Tibial nerve (tissue), 4 donors: Measurements from ENCODE around the gene SLC22A31. TPM values are rescaled to one million over a fixed set of nuclear protein-coding genes. Genes with fewer than 3 reads are reported as not detected.

Source experiments
- DNase-seq, 2 donors: peaks; one replicate each; pipeline ENCODE4 v3.0.0-alpha.2; 2019; ENCODE audit warnings: low spot score in 2 of 2
- H3K27ac ChIP-seq, 4 donors: fragments of 200-600 bp; sonication (generic) in 3 of 4; one replicate each; pipeline ENCODE4 v1.5.1; 2017 to 2019; ENCODE audit warnings: mild to moderate bottlenecking in 1 of 4
- H3K27me3 ChIP-seq, 2 donors: fragments of 200-600 bp; sonication (generic) in 1 of 2; one replicate each; pipeline versions ENCODE4 v1.5.1 to v1.6.0; 2017 to 2019
- H3K36me3 ChIP-seq, 3 donors: fragments of 200-600 bp; sonication (generic); one replicate each; pipeline ENCODE4 v1.5.1; 2018 to 2019
- H3K4me1 ChIP-seq, 4 donors: fragments of 200-600 bp; sonication (generic) in 3 of 4; one replicate each; pipeline ENCODE4 v1.5.1; 2017 to 2019
- H3K4me3 ChIP-seq, 4 donors: fragments of 200-600 bp; sonication (generic) in 3 of 4; one replicate each; pipeline ENCODE4 v1.5.1; 2017 to 2019; ENCODE audit warnings: mild to moderate bottlenecking in 1 of 4, moderate library complexity in 1 of 4
- H3K9me3 ChIP-seq, 4 donors: fragments of 200-600 bp; sonication (generic) in 3 of 4; one replicate each; pipeline ENCODE4 v1.5.1; 2017 to 2019
- EP300 ChIP-seq, 2 donors: sonication (generic); formaldehyde crosslinking; IDR thresholded peaks; one replicate each; pipeline ENCODE4 v1.6.1; 2017; ENCODE audit warnings: antibody characterized with exemption in 2 of 2, mild to moderate bottlenecking in 1 of 2
- POLR2A ChIP-seq, 2 donors: fragments of 450-650 bp; IDR thresholded peaks; one replicate each; pipeline ENCODE4 v1.6.1; 2017; ENCODE audit warnings: antibody characterized with exemption in 2 of 2, mild to moderate bottlenecking in 2 of 2, moderate library complexity in 2 of 2
- WGBS, 2 donors: methylation state at CpG; one replicate each; pipeline ENCODE4 v1.1.5; 2018; 5-methylcytosine and 5-hydroxymethylcytosine counted together
- total RNA-seq, 4 donors: library from RNA; depleted of rRNA; stranded (reverse); fragments of >200 nt; gene quantifications; one replicate each; pipeline ENCODE4 v1.1.0, GENCODE V29; 2016
- TF ChIP-seq, protein P1 (sequence below), 5 experiments: fragments of 200-600 bp in 3 of 5; fragments of 450-650 bp in 2 of 5; sonication (generic) in 3 of 5; IDR thresholded peaks; one replicate each; pipeline ENCODE4 v1.5.1; 2016 to 2019; ENCODE audit warnings: antibody characterized with exemption in 5 of 5, mild to moderate bottlenecking in 3 of 5, moderate library complexity in 2 of 5

SLC22A31 gene
- total RNA-seq, 4 donors from 2014 or later: 1.4 to 3.3 TPM; not detected in 2

DNA sequence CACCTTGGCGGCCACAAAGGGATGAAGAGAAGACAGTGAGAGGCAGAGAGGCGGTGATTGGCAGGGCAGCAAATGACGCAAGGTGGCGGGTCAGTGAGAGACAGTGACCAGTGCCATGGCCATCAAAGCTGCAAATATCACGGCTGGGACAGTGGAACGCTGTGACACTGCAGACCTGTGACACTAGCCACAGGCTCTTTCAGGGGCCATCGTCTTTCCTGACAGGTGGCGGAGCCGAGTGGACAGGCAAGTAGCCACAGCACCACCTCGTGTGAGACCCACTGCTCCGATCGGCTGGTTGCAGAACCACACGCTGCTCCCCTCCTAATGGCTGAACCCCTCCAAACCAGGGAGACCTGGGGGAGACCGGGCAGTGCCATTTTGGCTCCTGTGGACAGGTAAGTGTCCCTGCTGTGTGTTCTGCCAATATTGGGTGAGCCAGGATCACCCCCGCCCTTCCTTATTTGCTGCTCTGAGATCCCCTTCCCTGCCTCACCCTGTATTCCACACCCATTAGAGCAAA, 9.2 kb upstream of the SLC22A31 start:
- TF ChIP-seq, protein P1, sequence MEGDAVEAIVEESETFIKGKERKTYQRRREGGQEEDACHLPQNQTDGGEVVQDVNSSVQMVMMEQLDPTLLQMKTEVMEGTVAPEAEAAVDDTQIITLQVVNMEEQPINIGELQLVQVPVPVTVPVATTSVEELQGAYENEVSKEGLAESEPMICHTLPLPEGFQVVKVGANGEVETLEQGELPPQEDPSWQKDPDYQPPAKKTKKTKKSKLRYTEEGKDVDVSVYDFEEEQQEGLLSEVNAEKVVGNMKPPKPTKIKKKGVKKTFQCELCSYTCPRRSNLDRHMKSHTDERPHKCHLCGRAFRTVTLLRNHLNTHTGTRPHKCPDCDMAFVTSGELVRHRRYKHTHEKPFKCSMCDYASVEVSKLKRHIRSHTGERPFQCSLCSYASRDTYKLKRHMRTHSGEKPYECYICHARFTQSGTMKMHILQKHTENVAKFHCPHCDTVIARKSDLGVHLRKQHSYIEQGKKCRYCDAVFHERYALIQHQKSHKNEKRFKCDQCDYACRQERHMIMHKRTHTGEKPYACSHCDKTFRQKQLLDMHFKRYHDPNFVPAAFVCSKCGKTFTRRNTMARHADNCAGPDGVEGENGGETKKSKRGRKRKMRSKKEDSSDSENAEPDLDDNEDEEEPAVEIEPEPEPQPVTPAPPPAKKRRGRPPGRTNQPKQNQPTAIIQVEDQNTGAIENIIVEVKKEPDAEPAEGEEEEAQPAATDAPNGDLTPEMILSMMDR (IDR thresholded peaks at IDR 0.05): no peak
- TF ChIP-seq POLR2A (IDR thresholded peaks at IDR 0.05) (no peak), EP300 (IDR thresholded peaks at IDR 0.05) (no peak)
- peaks cover 0 to 5% (median 0%) of the 10 kb centered on the region in 4 donors for H3K4me1 ChIP-seq
- no peak overlapping the region for H3K27ac ChIP-seq

DNA sequence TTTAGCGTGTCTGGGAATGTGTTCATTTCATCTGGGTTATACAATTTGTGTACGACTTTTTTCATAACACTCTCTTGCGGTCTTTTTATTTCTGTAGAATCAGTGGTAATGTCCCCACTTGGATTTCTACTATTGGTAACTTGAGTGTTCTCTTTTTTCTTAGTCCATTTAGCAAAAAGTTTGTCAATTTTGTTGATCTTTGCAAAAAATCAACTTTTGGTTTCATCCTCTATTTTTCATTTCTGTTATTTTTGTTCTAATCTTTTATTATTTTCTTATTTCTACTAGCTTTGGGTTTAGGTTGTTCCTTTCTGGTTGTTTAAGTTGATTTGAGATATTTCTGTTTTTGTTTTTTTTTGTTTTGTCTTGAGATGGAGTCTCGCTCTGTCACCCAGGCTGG, 7.7 kb upstream of the SLC22A31 start:
- Histone ChIP-seq H3K36me3 (no peaks in the 10 kb centered on the region), H3K27me3 (peaks cover 0 to 22% of the 10 kb centered on the region in 2 donors), H3K4me1 (no peaks in the 10 kb centered on the region), H3K9me3 (peaks cover 0 to 3% (median 0%) of the 10 kb centered on the region in 4 donors), H3K27ac (no peak overlapping the region), H3K4me3 (no peak overlapping the region)
- TF ChIP-seq EP300 (IDR thresholded peaks at IDR 0.05) (no peak), POLR2A (IDR thresholded peaks at IDR 0.05) (no peak)
- TF ChIP-seq, protein P1 (IDR thresholded peaks at IDR 0.05): no peak
- no peak for DNase-seq
- WGBS, 2 donors: 80 to 84% methylated on average over 4 of the region's 4 CpGs

More for the DNA sequence above, 9.2 kb upstream of the SLC22A31 start:
- DNase-seq: no peak
- H3K27me3 ChIP-seq: peaks cover 0 to 6% of the 10 kb centered on the region in 2 donors
- WGBS, 2 donors: 63 to 67% methylated on average over 15 of the region's 15 CpGs
- no peaks in the 10 kb centered on the region for H3K9me3 ChIP-seq
- no peaks in the 10 kb centered on the region for H3K36me3 ChIP-seq
- H3K4me3 ChIP-seq: no peak overlapping the region

- peak overlapping the region in 1 of 4 donors; percentile 47 for H3K4me3 ChIP-seq
- DNase-seq: no peak
Measured at GRCh38 chr16:89202422-89203215, 2.3 kb upstream of the SLC22A31 start.

GRCh38 chr16:89201439-89202377, 1.4 kb upstream of the SLC22A31 start:
- Histone ChIP-seq H3K27me3 (peaks cover 0 to 70% of the 10 kb centered on the region in 2 donors), H3K9me3 (peaks cover 0 to 10% (median 0%) of the 10 kb centered on the region in 4 donors), H3K4me3 (peak overlapping the region in 2 of 4 donors; percentile 18 to 47), H3K4me1 (peaks cover 0 to 28% (median 7%) of the 10 kb centered on the region in 4 donors), H3K36me3 (no peaks in the 10 kb centered on the region), H3K27ac (no peak overlapping the region)
- TF ChIP-seq POLR2A (IDR thresholded peaks at IDR 0.05): no peak
- TF ChIP-seq, protein P1 (IDR thresholded peaks at IDR 0.05): no peak
- TF ChIP-seq EP300 (IDR thresholded peaks at IDR 0.05): no peak
- WGBS, 2 donors: 2 to 6% methylated on average over 24 to 34 of the region's 111 CpGs
- peak in 1 of 2 donors; percentile 24 for DNase-seq

More at GRCh38 chr16:89202422-89203215, 2.3 kb upstream of the SLC22A31 start:
- peaks cover 0 to 28% (median 7%) of the 10 kb centered on the region in 4 donors for H3K4me1 ChIP-seq
- H3K9me3 ChIP-seq: peaks cover 0 to 10% (median 0%) of the 10 kb centered on the region in 4 donors
- no peaks in the 10 kb centered on the region for H3K36me3 ChIP-seq
- TF ChIP-seq EP300 (IDR thresholded peaks at IDR 0.05): no peak
- TF ChIP-seq, protein P1 (IDR thresholded peaks at IDR 0.05): no peak
- TF ChIP-seq POLR2A (IDR thresholded peaks at IDR 0.05): no peak
- H3K27me3 ChIP-seq: peaks cover 0 to 68% of the 10 kb centered on the region in 2 donors
- 49 to 50% methylated on average over 42 to 48 of the region's 49 CpGs for WGBS, 2 donors
- H3K27ac ChIP-seq: no peak overlapping the region
